22Rv1 (cell line): ENCODE measurements around the gene ZIC4.

Source experiments
- H3K27ac ChIP-seq: fragments of 450-650 bp; 2 replicates; pipeline ENCODE4 v1.5.1; 2017
- CTCF ChIP-seq: fragments of 450-650 bp; IDR thresholded peaks from 2 replicates; pipeline ENCODE4 v1.5.1; 2017; ENCODE audit warnings: mild to moderate bottlenecking
- ZFX ChIP-seq: fragments of 450-650 bp; IDR thresholded peaks from 2 replicates; pipeline ENCODE4 v1.6.1; 2017; ENCODE audit warnings: antibody characterized with exemption, borderline replicate concordance

The ZIC4 gene

GRCh38 chr3:147416931-147417330, 10.6 kb upstream of the ZIC4 start:
- TF ChIP-seq ZFX (no peak), CTCF (no peak)

GRCh38 chr3:147415874-147416273, 9.5 kb upstream of the ZIC4 start:
- TF ChIP-seq ZFX (no peak), CTCF (peak; percentile 35)
- H3K27ac ChIP-seq = peak overlapping the region; percentile 42

More at GRCh38 chr3:147416931-147417330, 10.6 kb upstream of the ZIC4 start:
- H3K27ac ChIP-seq = no peak overlapping the region

- peak overlapping the region; percentile 42 for H3K27ac ChIP-seq
- TF ChIP-seq CTCF (no peak), ZFX (no peak)
Measured at GRCh38 chr3:147415286-147415685, 8.9 kb upstream of the ZIC4 start.

- no peak for TF ChIP-seq ZFX
- TF ChIP-seq CTCF = no peak
Measured at GRCh38 chr3:147414390-147415138, 8.2 kb upstream of the ZIC4 start.

GRCh38 chr3:147413686-147414389, 7.5 kb upstream of the ZIC4 start:
- no peak overlapping the region for H3K27ac ChIP-seq
- TF ChIP-seq CTCF (no peak), ZFX (no peak)

More at GRCh38 chr3:147414390-147415138, 8.2 kb upstream of the ZIC4 start:
- H3K27ac ChIP-seq = no peak overlapping the region

- TF ChIP-seq CTCF (no peak), ZFX (no peak)
- H3K27ac ChIP-seq = no peak overlapping the region
Measured at GRCh38 chr3:147412917-147413685, 6.8 kb upstream of the ZIC4 start.
